Gastroesophageal sphincter (tissue), 4 donors: ENCODE results near the gene MTR. TPM values are rescaled to one million over a fixed set of nuclear protein-coding genes. Genes with fewer than 3 reads are reported as not detected.

ENCODE experiments used
- ATAC-seq: fragments of 150-250 bp; one replicate; pipeline ENCODE4 v1.9.1; 2016; ENCODE audit warnings: mild to moderate bottlenecking, moderate library complexity
- H3K27ac ChIP-seq, 4 donors: fragments of 200-600 bp; sonication (generic) in 3 of 4; 1 replicate in 3 of 4; 2 replicates in 1 of 4; pipeline ENCODE4 v1.5.1; 2016 to 2019
- H3K27me3 ChIP-seq: fragments of 200-600 bp; sonication (generic); one replicate; pipeline ENCODE4 v1.5.1; 2019
- H3K36me3 ChIP-seq, 2 donors: fragments of 200-600 bp; sonication (generic); one replicate each; pipeline ENCODE4 v1.5.1; 2019; ENCODE audit warnings: control low read depth in 1 of 2
- H3K4me1 ChIP-seq, 3 donors: fragments of 200-600 bp; sonication (generic); 1 replicate in 2 of 3; 2 replicates in 1 of 3; pipeline ENCODE4 v1.5.1; 2016 to 2019; ENCODE audit warnings: control low read depth in 2 of 3
- H3K4me3 ChIP-seq, 2 donors: fragments of 200-600 bp; sonication (generic); one replicate each; pipeline ENCODE4 v1.5.1; 2019; ENCODE audit warnings: mild to moderate bottlenecking in 1 of 2, moderate library complexity in 1 of 2
- H3K9me3 ChIP-seq, 3 donors: fragments of 200-600 bp; sonication (generic); one replicate each; pipeline ENCODE4 v1.5.1; 2017 to 2019; ENCODE audit warnings: control low read depth in 2 of 3
- EP300 ChIP-seq: sonication (generic); formaldehyde crosslinking; IDR thresholded peaks from one replicate; pipeline ENCODE4 v1.6.1; 2017; ENCODE audit warnings: antibody characterized with exemption, mild to moderate bottlenecking
- POLR2A ChIP-seq, 2 donors: fragments of 450-650 bp; IDR thresholded peaks; one replicate each; pipeline ENCODE4 v1.6.1; 2017; ENCODE audit warnings: antibody characterized with exemption in 2 of 2, mild to moderate bottlenecking in 2 of 2, moderate library complexity in 1 of 2
- POLR2AphosphoS5 ChIP-seq: sonication (generic); formaldehyde crosslinking; IDR thresholded peaks from one replicate; pipeline ENCODE4 v1.6.1; 2017; ENCODE audit warnings: antibody characterized with exemption
- WGBS, 2 donors: methylation state at CpG; one replicate each; pipeline ENCODE4 v1.1.5; 2018; ENCODE audit warnings: low coverage in 1 of 2; 5-methylcytosine and 5-hydroxymethylcytosine counted together
- total RNA-seq, 4 donors: library from RNA; depleted of rRNA; stranded (reverse); fragments of >200 nt; gene quantifications; one replicate each; pipeline ENCODE4 v1.1.0, GENCODE V29; 2016
- TF ChIP-seq, protein P1 (sequence below), 4 experiments: fragments of 200-600 bp in 2 of 4; fragments of 450-650 bp in 2 of 4; sonication (generic) in 1 of 4; IDR thresholded peaks; one replicate each; pipeline ENCODE4 v1.5.1; 2017 to 2019; ENCODE audit warnings: antibody characterized with exemption in 4 of 4, mild to moderate bottlenecking in 2 of 4, moderate library complexity in 2 of 4

Gene MTR
- total RNA-seq, 4 donors from 2014 or later = 34.6 to 50.3 (median 38.9) TPM

GRCh38 chr1:236785477-236785876, 9.6 kb upstream of the MTR start:
- no peaks in the 10 kb centered on the region for H3K4me1 ChIP-seq
- no peak for TF ChIP-seq EP300
- no peak for TF ChIP-seq POLR2AphosphoS5
- TF ChIP-seq POLR2A (IDR thresholded peaks at IDR 0.05) = no peak
- TF ChIP-seq, protein P1, sequence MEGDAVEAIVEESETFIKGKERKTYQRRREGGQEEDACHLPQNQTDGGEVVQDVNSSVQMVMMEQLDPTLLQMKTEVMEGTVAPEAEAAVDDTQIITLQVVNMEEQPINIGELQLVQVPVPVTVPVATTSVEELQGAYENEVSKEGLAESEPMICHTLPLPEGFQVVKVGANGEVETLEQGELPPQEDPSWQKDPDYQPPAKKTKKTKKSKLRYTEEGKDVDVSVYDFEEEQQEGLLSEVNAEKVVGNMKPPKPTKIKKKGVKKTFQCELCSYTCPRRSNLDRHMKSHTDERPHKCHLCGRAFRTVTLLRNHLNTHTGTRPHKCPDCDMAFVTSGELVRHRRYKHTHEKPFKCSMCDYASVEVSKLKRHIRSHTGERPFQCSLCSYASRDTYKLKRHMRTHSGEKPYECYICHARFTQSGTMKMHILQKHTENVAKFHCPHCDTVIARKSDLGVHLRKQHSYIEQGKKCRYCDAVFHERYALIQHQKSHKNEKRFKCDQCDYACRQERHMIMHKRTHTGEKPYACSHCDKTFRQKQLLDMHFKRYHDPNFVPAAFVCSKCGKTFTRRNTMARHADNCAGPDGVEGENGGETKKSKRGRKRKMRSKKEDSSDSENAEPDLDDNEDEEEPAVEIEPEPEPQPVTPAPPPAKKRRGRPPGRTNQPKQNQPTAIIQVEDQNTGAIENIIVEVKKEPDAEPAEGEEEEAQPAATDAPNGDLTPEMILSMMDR (IDR thresholded peaks at IDR 0.05) = no peak
- H3K4me3 ChIP-seq = no peak overlapping the region
- no peaks in the 10 kb centered on the region for H3K9me3 ChIP-seq
- H3K36me3 ChIP-seq = no peaks in the 10 kb centered on the region
- peaks cover 11% of the 10 kb centered on the region for H3K27me3 ChIP-seq
- 60% methylated on average over 1 of the region's 2 CpGs; no CpG with 5 or more reads in 1 of the 2 donors for WGBS, 2 donors
- no peak overlapping the region for H3K27ac ChIP-seq
- no peak for ATAC-seq

GRCh38 chr1:236786453-236786852, 8.6 kb upstream of the MTR start:
- H3K36me3 ChIP-seq = no peaks in the 10 kb centered on the region
- no peak for ATAC-seq
- TF ChIP-seq POLR2A (IDR thresholded peaks at IDR 0.05) (no peak), POLR2AphosphoS5 (no peak), EP300 (no peak)
- TF ChIP-seq, protein P1 (IDR thresholded peaks at IDR 0.05) = no peak
- no peak overlapping the region for H3K27ac ChIP-seq
- H3K27me3 ChIP-seq = peaks cover 11% of the 10 kb centered on the region
- H3K4me3 ChIP-seq = no peak overlapping the region
- H3K4me1 ChIP-seq = no peaks in the 10 kb centered on the region
- no peaks in the 10 kb centered on the region for H3K9me3 ChIP-seq
- 83 to 86% methylated on average over 1 to 8 of the region's 16 CpGs for WGBS, 2 donors

- no peak for ATAC-seq
- H3K4me1 ChIP-seq = peaks cover 13 to 40% (median 15%) of the 10 kb centered on the region in 3 donors
- WGBS, 2 donors = 11 to 28% methylated on average over 6 to 11 of the region's 11 CpGs
Measured at GRCh38 chr1:236794585-236795034, 482 bp upstream of the MTR start.

GRCh38 chr1:236795757-236796667, 920 bp downstream of the MTR start:
- Histone ChIP-seq H3K27me3 (no peaks in the 10 kb centered on the region), H3K4me1 (peaks cover 13 to 52% (median 15%) of the 10 kb centered on the region in 3 donors), H3K36me3 (peaks cover 0 to 5% of the 10 kb centered on the region in 2 donors), H3K4me3 (peak overlapping the region; percentile 80 to 97), H3K9me3 (no peaks in the 10 kb centered on the region), H3K27ac (peak overlapping the region; percentile 86 to 98 (median 96))
- TF ChIP-seq EP300 (no peak), POLR2AphosphoS5 (no peak), POLR2A (IDR thresholded peaks at IDR 0.05) (no peak)
- TF ChIP-seq, protein P1 (IDR thresholded peaks at IDR 0.05) = no peak
- WGBS, 2 donors = 1 to 2% methylated on average over 22 to 27 of the region's 41 CpGs
- no peak for ATAC-seq

More at GRCh38 chr1:236794585-236795034, 482 bp upstream of the MTR start:
- H3K27ac ChIP-seq = peak overlapping the region; percentile 35 to 98 (median 96)
- H3K9me3 ChIP-seq = no peaks in the 10 kb centered on the region
- peak overlapping the region; percentile 36 to 97 for H3K4me3 ChIP-seq
- no peaks in the 10 kb centered on the region for H3K27me3 ChIP-seq
- TF ChIP-seq EP300 (no peak), POLR2A (IDR thresholded peaks at IDR 0.05) (no peak), POLR2AphosphoS5 (no peak)
- TF ChIP-seq, protein P1 (IDR thresholded peaks at IDR 0.05) = no peak
- no peaks in the 10 kb centered on the region for H3K36me3 ChIP-seq
